DMS79 (cell line): Measurements from ENCODE around the gene BNC2.
"Not testable (repeated sequence)": the region's sequence is repeated elsewhere in the genome, so short reads cannot be mapped to it uniquely, and the experiment has no call there.

Source experiments
- DNase-seq: peaks from one replicate; lab custom pipeline; 2025; lab: John Stamatoyannopoulos, UW

Gene BNC2

GRCh38 chr9:16501726-16502125 is 368.7 kb downstream of the BNC2 start:
- DNase-seq = no peak

- no peak for DNase-seq
Measured at GRCh38 chr9:16501141-16501540, 369.3 kb downstream of the BNC2 start.

- DNase-seq = no peak
Measured at GRCh38 chr9:16500386-16500785, 370.1 kb downstream of the BNC2 start.

GRCh38 chr9:16499892-16500291 is 370.6 kb downstream of the BNC2 start:
- no peak for DNase-seq

GRCh38 chr9:16496908-16497307 is 373.6 kb downstream of the BNC2 start:
- no peak for DNase-seq

- no peak for DNase-seq
Measured at GRCh38 chr9:16487915-16488314, 382.6 kb downstream of the BNC2 start.

- no peak for DNase-seq
Measured at GRCh38 chr9:16485575-16486321, 384.7 kb downstream of the BNC2 start.

GRCh38 chr9:16485160-16485559 is 385.3 kb downstream of the BNC2 start:
- no peak for DNase-seq

- no peak for DNase-seq
Measured at GRCh38 chr9:16484744-16485143, 385.7 kb downstream of the BNC2 start.

- no peak for DNase-seq
Measured at GRCh38 chr9:16484180-16484579, 386.3 kb downstream of the BNC2 start.

GRCh38 chr9:16482764-16483163 is 387.7 kb downstream of the BNC2 start:
- no peak for DNase-seq

GRCh38 chr9:16480584-16480983 is 389.9 kb downstream of the BNC2 start:
- DNase-seq = not testable (repeated sequence)

GRCh38 chr9:16475996-16476395 is 394.5 kb downstream of the BNC2 start:
- no peak for DNase-seq

- peak; percentile 29 for DNase-seq
Measured at GRCh38 chr9:16475257-16475656, 395.2 kb downstream of the BNC2 start.

GRCh38 chr9:16469184-16469583 is 401.3 kb downstream of the BNC2 start:
- no peak for DNase-seq

- no peak for DNase-seq
Measured at GRCh38 chr9:16461851-16462250, 408.6 kb downstream of the BNC2 start.

- DNase-seq = peak; percentile 68
Measured at GRCh38 chr9:16461137-16461840, 409.2 kb downstream of the BNC2 start.

GRCh38 chr9:16460696-16461095 is 409.8 kb downstream of the BNC2 start:
- DNase-seq = no peak

GRCh38 chr9:16459421-16460148 is 410.9 kb downstream of the BNC2 start:
- DNase-seq = no peak

GRCh38 chr9:16458696-16459420 is 411.6 kb downstream of the BNC2 start:
- no peak for DNase-seq

- DNase-seq = no peak
Measured at GRCh38 chr9:16455842-16456241, 414.6 kb downstream of the BNC2 start.

- no peak for DNase-seq
Measured at GRCh38 chr9:16453390-16453789, 417.1 kb downstream of the BNC2 start.
